ENCODE results near the gene KCNJ1.

Gene KCNJ1

DNA sequence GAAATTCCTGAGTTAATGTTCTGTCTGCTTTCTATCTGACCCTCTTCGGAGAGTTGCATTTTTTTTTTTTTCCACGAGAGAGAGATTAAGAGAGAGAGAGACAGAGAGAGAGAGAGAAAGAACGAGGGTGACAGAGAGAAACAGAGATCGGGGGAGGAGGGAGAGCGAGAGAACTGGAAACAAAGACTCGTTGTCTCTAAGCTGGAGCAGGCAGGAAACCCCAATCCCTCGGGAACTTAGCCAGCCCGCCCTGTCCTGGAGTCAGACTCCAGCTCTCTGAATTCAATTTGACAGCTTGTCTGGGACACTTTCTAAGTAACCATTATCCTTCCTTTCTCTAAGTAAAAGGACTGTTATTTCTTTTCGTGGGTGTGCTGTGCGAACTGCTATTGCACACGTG is 76.9 kb downstream of the KCNJ1 start:
- DNase-seq (ENCODE audit: low read depth in 3 of 3, low spot score in 1 of 3): no peak

DNA sequence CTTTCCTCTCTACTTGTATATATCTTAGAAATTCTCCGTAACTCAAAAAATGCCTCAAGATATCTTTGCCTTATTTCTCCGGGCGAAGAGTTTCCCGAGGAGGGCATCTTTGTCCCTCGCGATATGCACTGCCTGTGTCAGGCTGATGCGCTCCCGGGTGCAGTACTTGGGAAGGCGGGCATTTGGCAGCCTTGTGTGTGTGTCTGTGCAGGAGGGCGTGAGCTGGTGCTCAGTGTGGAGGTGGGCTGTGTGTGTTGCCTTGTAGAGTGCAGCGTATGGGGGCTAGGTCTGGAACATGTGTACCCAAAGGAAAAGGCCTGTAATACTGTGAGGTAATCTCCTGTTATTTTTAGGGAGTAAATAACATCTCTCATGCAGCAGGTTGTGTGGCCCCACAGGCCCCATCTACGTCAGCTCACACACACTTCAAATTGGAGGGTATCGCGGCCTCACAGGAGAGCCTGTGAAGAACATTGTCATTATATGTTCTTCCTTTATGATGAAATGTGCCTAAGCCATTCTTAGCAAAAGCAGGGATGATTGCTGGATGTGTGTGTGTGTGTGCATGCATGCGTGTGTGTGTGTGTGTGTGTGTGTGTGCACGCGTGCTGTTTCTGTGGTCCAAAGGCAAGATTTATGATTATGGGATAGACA is 77.5 kb downstream of the KCNJ1 start:
- no peak for DNase-seq (ENCODE audit: low read depth in 3 of 3, low spot score in 1 of 3)
